GM12892 (cell line): ENCODE data around the gene KLF13.

ENCODE experiments used
- POLR2A ChIP-seq: IDR thresholded peaks from 2 replicates; pipeline ENCODE4 v1.6.1; 2011; ENCODE audit warnings: low read depth, low read length, control low read depth
- POLR2AphosphoS5 ChIP-seq: IDR thresholded peaks from 2 replicates; pipeline ENCODE4 v1.6.1; 2011; ENCODE audit warnings: low read depth, low read length, control low read depth
- TAF1 ChIP-seq: IDR thresholded peaks from 2 replicates; pipeline ENCODE4 v1.6.1; 2011; ENCODE audit warnings: low read depth, mild to moderate bottlenecking, control low read depth, low read length, borderline replicate concordance

GRCh38 chr15:31359702-31360111 lies 33.1 kb downstream of the KLF13 start:
- TF ChIP-seq POLR2A (no peak), TAF1 (no peak), POLR2AphosphoS5 (no peak)
